Pancreas (tissue), 10 donors: ENCODE results near the gene ZHX3. TPM values are rescaled to one million over a fixed set of nuclear protein-coding genes. Genes with fewer than 3 reads are reported as not detected.

ENCODE experiments used
- ATAC-seq, 4 donors: fragments of 200-7000 bp; cut with Tn5 transposase; one replicate each; pipeline versions ENCODE4 v1.8.0 to v1.9.1; 2020; ENCODE audit warnings: mild to moderate bottlenecking in 4 of 4, moderate library complexity in 4 of 4
- DNase-seq, 6 donors: peaks; one replicate each; pipeline ENCODE4 v3.0.0-alpha.2; 2020
- FAIRE-seq: peaks from 2 replicates; lab custom pipeline; 2012; peaks lifted over from hg19 to GRCh38; lab: Jason Lieb, UNC
- H3K27ac ChIP-seq, 4 donors: fragments of 200-600 bp; sonication (generic); 1 replicate in 3 of 4; 2 replicates in 1 of 4; pipeline versions ENCODE4 v1.5.0 to v1.8.0; 2020
- H3K27me3 ChIP-seq, 4 donors: fragments of 200-600 bp; one replicate each; pipeline ENCODE4 v1.8.0; 2021
- H3K36me3 ChIP-seq, 3 donors: fragments of 200-600 bp; sonication (generic) in 1 of 3; one replicate each; pipeline versions ENCODE4 v1.5.0 to v1.8.0; 2020 to 2021
- H3K4me1 ChIP-seq, 3 donors: fragments of 200-600 bp; one replicate each; pipeline ENCODE4 v1.8.0; 2021
- H3K4me3 ChIP-seq, 4 donors: fragments of 200-600 bp; sonication (generic) in 2 of 4; one replicate each; pipeline versions ENCODE4 v1.5.0 to v1.8.0; 2020 to 2021
- H3K9me3 ChIP-seq, 4 donors: fragments of 200-600 bp; one replicate each; pipeline ENCODE4 v1.8.0; 2021
- CTCF ChIP-seq, 4 donors: fragments of 200-600 bp; sonication (generic) in 3 of 4; IDR thresholded peaks; one replicate each; pipeline versions ENCODE4 v1.5.0 to v1.8.0; 2021; ENCODE audit warnings: antibody characterized with exemption in 4 of 4
- WGBS, 2 donors: extraction: QIAGEN DNeasy Blood & Tissue Kit; methylation state at CpG; one replicate each; pipeline ENCODE4 v1.1.7; 2013; 5-methylcytosine and 5-hydroxymethylcytosine counted together
- intact Hi-C, 3 donors: fragments of 100-400 bp; cut with DNase I; formaldehyde crosslinking; loops; one replicate each; pipeline versions ENCODE4 v1.11.1 to v1.14.2; 2022
- polyA plus RNA-seq, 2 donors: library from polyadenylated mRNA; stranded (reverse); fragments of 200-250 nt; gene quantifications; one replicate each; pipeline ENCODE4 v1.2.3, GENCODE V29; 2013
- total RNA-seq, 6 donors: library from RNA; stranded (reverse); fragmentation: NEBNext Ultra II Directional in 4 of 6; extraction: Animal tissue kit (Norgen Biotek cat#: 25700) in 4 of 6; gene quantifications; one replicate each; pipeline versions ENCODE4 v1.2.1 to v1.2.4, GENCODE V29; 2021 to 2023
- donor health status: healthy with polysubstance abuse.
- donor health status: DM: no; HTN: no; CAD: no; lungs with moderate emphysema.
- donor health status: DM: no; HTN: no; CAD: no.
- donor health status: control.
- donor health status: control.
- donor health status: Bipolar disorder and iron deficiency.
- donor health status: DM: yes; HTN: yes; CAD: no.
- donor health status: DM: no; HTN: no; CAD: no.
- donor health status: DM: no; HTN: no; CAD: no.
- donor health status: DM: yes; HTN: yes; CAD: no.

Gene ZHX3
- total and polyA plus RNA-seq, 8 donors = 7.9 to 17.3 (median 13.0) TPM

GRCh38 chr20:41226426-41226825 is 91.1 kb downstream of the ZHX3 start:
- no peaks in the 10 kb centered on the region for H3K27me3 ChIP-seq
- no peak overlapping the region for H3K27ac ChIP-seq
- intact Hi-C loops = no loop called here
- FAIRE-seq = no peak
- H3K9me3 ChIP-seq = no peaks in the 10 kb centered on the region
- H3K4me1 ChIP-seq = no peaks in the 10 kb centered on the region
- no peaks in the 10 kb centered on the region for H3K36me3 ChIP-seq
- DNase-seq = no peak
- ATAC-seq = no peak
- WGBS, 2 donors = 80 to 87% methylated on average over 1 of the region's 1 CpG
- H3K4me3 ChIP-seq = no peak overlapping the region
- no peak for TF ChIP-seq CTCF (IDR thresholded peaks at IDR 0.05)

GRCh38 chr20:41225091-41225490 is 92.4 kb downstream of the ZHX3 start:
- TF ChIP-seq CTCF (IDR thresholded peaks at IDR 0.05) = no peak
- WGBS, 2 donors = 78 to 81% methylated on average over 1 of the region's 1 CpG
- Histone ChIP-seq H3K27ac (no peak overlapping the region), H3K36me3 (no peaks in the 10 kb centered on the region), H3K9me3 (no peaks in the 10 kb centered on the region), H3K4me3 (no peak overlapping the region), H3K27me3 (no peaks in the 10 kb centered on the region), H3K4me1 (no peaks in the 10 kb centered on the region)
- ATAC-seq (no peak), FAIRE-seq (no peak), DNase-seq (no peak)
- intact Hi-C loops = no loop called here

DNA sequence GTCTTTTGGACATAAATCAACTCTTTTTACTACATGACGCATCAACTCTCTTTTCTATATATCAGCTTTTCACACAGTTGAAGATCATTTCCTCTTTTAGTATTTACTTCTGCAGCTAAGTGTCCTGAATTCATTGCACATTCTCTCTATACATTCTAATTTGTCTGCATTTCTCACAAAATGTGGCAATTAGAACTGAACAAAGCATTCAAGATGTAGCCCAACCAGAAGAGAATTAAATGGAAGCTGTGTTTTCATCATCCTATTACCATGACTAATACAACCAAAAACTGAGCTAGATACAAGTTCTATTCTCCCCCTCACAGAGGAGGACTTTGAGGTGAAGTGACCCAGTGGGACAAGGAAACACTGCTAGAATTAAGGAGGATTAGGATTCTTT is 93.2 kb downstream of the ZHX3 start:
- Histone ChIP-seq H3K27me3 (no peaks in the 10 kb centered on the region), H3K27ac (no peak overlapping the region), H3K36me3 (no peaks in the 10 kb centered on the region), H3K4me1 (no peaks in the 10 kb centered on the region), H3K9me3 (no peaks in the 10 kb centered on the region), H3K4me3 (no peak overlapping the region)
- DNase-seq (no peak), FAIRE-seq (no peak), ATAC-seq (no peak)
- intact Hi-C loops = no loop called here
- 96 to 99% methylated on average over 1 of the region's 1 CpG for WGBS, 2 donors
- TF ChIP-seq CTCF (IDR thresholded peaks at IDR 0.05) = no peak

GRCh38 chr20:41223112-41223511 is 94.4 kb downstream of the ZHX3 start:
- intact Hi-C loops = no loop called here
- Histone ChIP-seq H3K9me3 (no peaks in the 10 kb centered on the region), H3K4me1 (no peaks in the 10 kb centered on the region), H3K27ac (no peak overlapping the region), H3K36me3 (no peaks in the 10 kb centered on the region), H3K4me3 (no peak overlapping the region), H3K27me3 (no peaks in the 10 kb centered on the region)
- DNase-seq = no peak
- no peak for TF ChIP-seq CTCF (IDR thresholded peaks at IDR 0.05)
- FAIRE-seq = no peak
- no peak for ATAC-seq

GRCh38 chr20:41222703-41223102 is 94.8 kb downstream of the ZHX3 start:
- no peak overlapping the region for H3K27ac ChIP-seq
- ATAC-seq = no peak
- DNase-seq = no peak
- H3K4me3 ChIP-seq = no peak overlapping the region
- no peaks in the 10 kb centered on the region for H3K9me3 ChIP-seq
- intact Hi-C loops = no loop called here
- no peaks in the 10 kb centered on the region for H3K27me3 ChIP-seq
- no peak for TF ChIP-seq CTCF (IDR thresholded peaks at IDR 0.05)
- no peaks in the 10 kb centered on the region for H3K36me3 ChIP-seq
- no peaks in the 10 kb centered on the region for H3K4me1 ChIP-seq
- FAIRE-seq = no peak
